Nephron (organoid): Measurements from ENCODE around the gene HERC2.
"Not testable (repeated sequence)": the region's sequence is repeated elsewhere in the genome, so short reads cannot be mapped to it uniquely, and the experiment has no call there.

Experiments
- H3K27ac Mint-ChIP-seq, 3 experiments: 2 replicates each; pipeline ENCODE4 v1.8.0; 2020; ENCODE audit warnings: mixed read lengths in 3 of 3, mild to moderate bottlenecking in 2 of 3, moderate library complexity in 1 of 3
- H3K27me3 Mint-ChIP-seq: 2 replicates; pipeline ENCODE4 v1.8.0; 2021; ENCODE audit warnings: low read depth, mild to moderate bottlenecking, moderate library complexity, mixed read lengths
- H3K36me3 Mint-ChIP-seq: 2 replicates; pipeline ENCODE4 v1.8.0; 2020; ENCODE audit warnings: low read depth, mixed read lengths
- H3K4me1 Mint-ChIP-seq: 2 replicates; pipeline ENCODE4 v1.8.0; 2020; ENCODE audit warnings: mixed read lengths
- H3K4me3 Mint-ChIP-seq, 3 experiments: 2 replicates each; pipeline ENCODE4 v1.8.0; 2020; ENCODE audit warnings: mild to moderate bottlenecking in 3 of 3, mixed read lengths in 3 of 3, moderate library complexity in 2 of 3
- H3K9me3 Mint-ChIP-seq: 2 replicates; pipeline ENCODE4 v1.8.0; 2020; ENCODE audit warnings: mixed read lengths

HERC2 gene, protein sequence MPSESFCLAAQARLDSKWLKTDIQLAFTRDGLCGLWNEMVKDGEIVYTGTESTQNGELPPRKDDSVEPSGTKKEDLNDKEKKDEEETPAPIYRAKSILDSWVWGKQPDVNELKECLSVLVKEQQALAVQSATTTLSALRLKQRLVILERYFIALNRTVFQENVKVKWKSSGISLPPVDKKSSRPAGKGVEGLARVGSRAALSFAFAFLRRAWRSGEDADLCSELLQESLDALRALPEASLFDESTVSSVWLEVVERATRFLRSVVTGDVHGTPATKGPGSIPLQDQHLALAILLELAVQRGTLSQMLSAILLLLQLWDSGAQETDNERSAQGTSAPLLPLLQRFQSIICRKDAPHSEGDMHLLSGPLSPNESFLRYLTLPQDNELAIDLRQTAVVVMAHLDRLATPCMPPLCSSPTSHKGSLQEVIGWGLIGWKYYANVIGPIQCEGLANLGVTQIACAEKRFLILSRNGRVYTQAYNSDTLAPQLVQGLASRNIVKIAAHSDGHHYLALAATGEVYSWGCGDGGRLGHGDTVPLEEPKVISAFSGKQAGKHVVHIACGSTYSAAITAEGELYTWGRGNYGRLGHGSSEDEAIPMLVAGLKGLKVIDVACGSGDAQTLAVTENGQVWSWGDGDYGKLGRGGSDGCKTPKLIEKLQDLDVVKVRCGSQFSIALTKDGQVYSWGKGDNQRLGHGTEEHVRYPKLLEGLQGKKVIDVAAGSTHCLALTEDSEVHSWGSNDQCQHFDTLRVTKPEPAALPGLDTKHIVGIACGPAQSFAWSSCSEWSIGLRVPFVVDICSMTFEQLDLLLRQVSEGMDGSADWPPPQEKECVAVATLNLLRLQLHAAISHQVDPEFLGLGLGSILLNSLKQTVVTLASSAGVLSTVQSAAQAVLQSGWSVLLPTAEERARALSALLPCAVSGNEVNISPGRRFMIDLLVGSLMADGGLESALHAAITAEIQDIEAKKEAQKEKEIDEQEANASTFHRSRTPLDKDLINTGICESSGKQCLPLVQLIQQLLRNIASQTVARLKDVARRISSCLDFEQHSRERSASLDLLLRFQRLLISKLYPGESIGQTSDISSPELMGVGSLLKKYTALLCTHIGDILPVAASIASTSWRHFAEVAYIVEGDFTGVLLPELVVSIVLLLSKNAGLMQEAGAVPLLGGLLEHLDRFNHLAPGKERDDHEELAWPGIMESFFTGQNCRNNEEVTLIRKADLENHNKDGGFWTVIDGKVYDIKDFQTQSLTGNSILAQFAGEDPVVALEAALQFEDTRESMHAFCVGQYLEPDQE (N-terminal part only)

DNA sequence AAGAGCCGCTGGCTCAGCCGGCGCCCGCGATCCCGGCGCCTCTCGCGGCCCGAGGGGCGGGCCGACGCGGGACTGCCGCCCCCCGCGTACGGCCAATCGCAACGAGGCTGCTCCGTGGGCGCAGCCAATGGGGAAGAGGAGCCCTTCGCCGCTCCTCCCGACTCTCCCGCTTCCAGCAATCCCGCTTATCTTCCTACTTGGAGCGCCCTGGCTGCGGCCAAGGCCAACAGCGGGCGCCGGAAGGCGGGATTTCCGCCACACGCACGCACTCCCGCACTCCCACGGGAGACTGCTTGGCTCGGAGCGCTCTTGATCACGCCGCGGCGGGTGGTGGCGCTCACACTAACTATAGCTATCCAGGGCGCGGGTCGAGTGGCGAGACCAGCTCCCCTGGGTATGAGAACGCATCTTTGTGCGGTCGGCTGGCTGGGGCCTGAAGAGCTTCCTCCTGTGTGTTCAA, at the start of gene HERC2:
HERC2 (minus strand) TSS at position 51 of the 460 bp plus-strand sequence. CDS start 746 bp downstream, outside the sequence.
- peaks cover 16% of the 10 kb centered on the region for H3K36me3 Mint-ChIP-seq
- not testable (repeated sequence) for H3K27me3 Mint-ChIP-seq

GRCh38 chr15:28365502-28365901, 43.5 kb upstream of the HERC2 start:
- H3K27ac Mint-ChIP-seq, H3K4me1 Mint-ChIP-seq, H3K36me3 Mint-ChIP-seq, H3K27me3 Mint-ChIP-seq, H3K4me3 Mint-ChIP-seq, H3K9me3 Mint-ChIP-seq: not testable (repeated sequence)

More for the DNA sequence above, at the start of gene HERC2:
- Mint-ChIP-seq H3K4me3 (peak within 1 kb of the TSS; percentile 93 to 99 (median 99)), H3K27ac (peak within 1 kb of the TSS; percentile 87 to 97 (median 97))
- not testable (repeated sequence) for H3K9me3 Mint-ChIP-seq, H3K4me1 Mint-ChIP-seq

- H3K27me3 Mint-ChIP-seq, H3K4me3 Mint-ChIP-seq, H3K4me1 Mint-ChIP-seq, H3K9me3 Mint-ChIP-seq, H3K36me3 Mint-ChIP-seq, H3K27ac Mint-ChIP-seq: not testable (repeated sequence)
Observed at GRCh38 chr15:28357984-28358383, 36.0 kb upstream of the HERC2 start, which contains the start of gene GOLGA6L24. TSS of gene GOLGA6L24 (minus strand) at chr15:28358084. CDS start at chr15:28358023, 61 bp downstream.

GRCh38 chr15:28321358-28322078, 461 bp downstream of the HERC2 start:
- H3K4me1 Mint-ChIP-seq, H3K27me3 Mint-ChIP-seq, H3K9me3 Mint-ChIP-seq: not testable (repeated sequence)
- peaks cover 21% of the 10 kb centered on the region for H3K36me3 Mint-ChIP-seq
- H3K4me3 Mint-ChIP-seq: peak overlapping the region; percentile 93 to 99 (median 99)
- peak overlapping the region; percentile 87 to 97 (median 97) for H3K27ac Mint-ChIP-seq

DNA sequence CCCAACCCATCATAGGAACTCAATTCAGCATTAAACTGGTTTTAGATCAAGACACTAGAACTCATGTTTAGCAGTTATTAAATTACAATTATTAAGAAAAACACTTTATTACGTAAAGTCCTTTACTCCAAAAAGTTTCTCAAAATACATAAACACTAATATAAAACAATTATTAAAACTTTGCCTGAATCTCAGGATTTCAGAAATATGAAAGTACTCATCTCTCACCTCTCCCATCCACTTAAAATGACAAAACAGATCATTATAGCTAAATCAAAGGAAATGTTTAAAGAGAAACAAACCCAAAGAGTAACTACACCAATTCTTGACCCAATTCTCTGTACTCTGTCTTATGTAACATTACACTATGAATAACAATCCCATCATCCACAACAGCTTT, 2.3 kb downstream of the HERC2 start:
- not testable (repeated sequence) for H3K9me3 Mint-ChIP-seq, H3K4me3 Mint-ChIP-seq, H3K27ac Mint-ChIP-seq, H3K4me1 Mint-ChIP-seq, H3K27me3 Mint-ChIP-seq
- peaks cover 36% of the 10 kb centered on the region for H3K36me3 Mint-ChIP-seq

DNA sequence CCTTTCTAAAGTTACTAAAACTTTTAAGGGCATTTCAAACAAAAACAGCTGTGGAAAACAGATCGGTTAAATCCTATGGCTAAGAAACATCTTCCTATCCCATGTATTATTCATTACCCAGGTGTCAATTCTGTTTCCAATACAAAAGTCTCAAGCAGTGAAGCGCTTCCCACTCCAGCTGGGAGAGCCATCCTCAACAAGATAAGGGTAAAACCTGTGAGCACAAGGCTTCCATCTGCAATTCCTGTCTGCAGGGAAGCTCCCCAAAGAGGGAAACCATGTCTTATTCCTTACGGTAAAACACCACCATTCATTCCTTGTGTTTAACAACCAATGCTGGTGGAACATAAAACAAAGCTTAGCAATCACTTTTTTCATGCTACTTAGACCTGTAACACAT, 3.2 kb downstream of the HERC2 start:
- H3K36me3 Mint-ChIP-seq: peaks cover 43% of the 10 kb centered on the region
- H3K4me3 Mint-ChIP-seq, H3K27ac Mint-ChIP-seq, H3K27me3 Mint-ChIP-seq, H3K4me1 Mint-ChIP-seq, H3K9me3 Mint-ChIP-seq: not testable (repeated sequence)

GRCh38 chr15:28318122-28318521, 3.9 kb downstream of the HERC2 start:
- not testable (repeated sequence) for H3K9me3 Mint-ChIP-seq, H3K4me1 Mint-ChIP-seq, H3K27me3 Mint-ChIP-seq, H3K4me3 Mint-ChIP-seq, H3K27ac Mint-ChIP-seq
- peaks cover 49% of the 10 kb centered on the region for H3K36me3 Mint-ChIP-seq

- H3K9me3 Mint-ChIP-seq, H3K27ac Mint-ChIP-seq, H3K4me3 Mint-ChIP-seq, H3K27me3 Mint-ChIP-seq, H3K4me1 Mint-ChIP-seq: not testable (repeated sequence)
- peaks cover 50% of the 10 kb centered on the region for H3K36me3 Mint-ChIP-seq
Observed at GRCh38 chr15:28316958-28317357, 5.0 kb downstream of the HERC2 start.

GRCh38 chr15:28310454-28310853, 11.5 kb downstream of the HERC2 start:
- not testable (repeated sequence) for H3K4me3 Mint-ChIP-seq, H3K27ac Mint-ChIP-seq, H3K27me3 Mint-ChIP-seq, H3K4me1 Mint-ChIP-seq
- Mint-ChIP-seq H3K36me3 (peaks cover 78% of the 10 kb centered on the region), H3K9me3 (peaks cover 38% of the 10 kb centered on the region)

- Mint-ChIP-seq H3K9me3 (peaks cover 34% of the 10 kb centered on the region), H3K36me3 (peaks cover 63% of the 10 kb centered on the region)
- not testable (repeated sequence) for H3K27ac Mint-ChIP-seq, H3K4me3 Mint-ChIP-seq, H3K4me1 Mint-ChIP-seq, H3K27me3 Mint-ChIP-seq
Observed at GRCh38 chr15:28308718-28309117, 13.3 kb downstream of the HERC2 start.

DNA sequence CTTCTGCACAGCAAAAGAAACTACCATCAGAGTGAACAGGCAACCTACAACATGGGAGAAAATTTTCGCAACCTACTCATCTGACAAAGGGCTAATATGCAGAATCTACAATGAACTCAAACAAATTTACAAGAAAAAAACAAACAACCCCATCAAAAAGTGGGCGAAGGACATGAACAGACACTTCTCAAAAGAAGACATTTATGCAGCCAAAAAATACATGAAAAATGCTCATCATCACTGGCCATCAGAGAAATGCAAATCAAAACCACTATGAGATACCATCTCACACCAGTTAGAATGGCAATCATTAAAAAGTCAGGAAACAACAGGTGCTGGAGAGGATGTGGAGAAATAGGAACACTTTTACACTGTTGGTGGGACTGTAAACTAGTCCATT, 16.3 kb downstream of the HERC2 start:
- H3K27ac Mint-ChIP-seq, H3K27me3 Mint-ChIP-seq, H3K4me3 Mint-ChIP-seq, H3K4me1 Mint-ChIP-seq: not testable (repeated sequence)
- H3K36me3 Mint-ChIP-seq: peaks cover 55% of the 10 kb centered on the region
- peaks cover 39% of the 10 kb centered on the region for H3K9me3 Mint-ChIP-seq

GRCh38 chr15:28297434-28297833, 24.5 kb downstream of the HERC2 start:
- not testable (repeated sequence) for H3K27me3 Mint-ChIP-seq, H3K9me3 Mint-ChIP-seq, H3K4me3 Mint-ChIP-seq, H3K27ac Mint-ChIP-seq, H3K4me1 Mint-ChIP-seq
- H3K36me3 Mint-ChIP-seq: peaks cover 40% of the 10 kb centered on the region

DNA sequence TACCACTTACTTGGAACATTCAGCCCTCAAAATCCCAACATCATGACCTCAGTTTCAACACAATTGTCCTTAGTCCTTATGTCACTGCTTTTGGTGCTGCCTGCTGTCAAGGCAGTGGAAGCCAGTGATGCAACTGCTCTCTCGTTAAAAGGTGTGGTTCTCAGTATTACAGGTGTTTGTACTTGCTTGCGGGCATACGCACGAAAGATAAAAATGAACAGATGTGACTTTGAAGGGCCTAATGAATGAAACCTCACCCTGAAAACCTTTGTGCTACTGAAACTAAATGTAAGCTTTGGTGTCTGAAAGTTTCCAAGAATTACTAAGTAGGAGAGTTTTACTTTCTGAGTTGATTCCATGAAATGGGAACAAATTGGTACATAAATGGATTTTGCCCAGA, 25.2 kb downstream of the HERC2 start:
- not testable (repeated sequence) for H3K27me3 Mint-ChIP-seq, H3K27ac Mint-ChIP-seq, H3K4me1 Mint-ChIP-seq, H3K9me3 Mint-ChIP-seq, H3K4me3 Mint-ChIP-seq
- H3K36me3 Mint-ChIP-seq: peaks cover 46% of the 10 kb centered on the region
